Loucy (cell line): Measurements from ENCODE around the gene TACO1.

Source experiments
- CTCF ChIP-seq: fragments of 200-600 bp; sonication (generic); conservative IDR thresholded peaks from 2 replicates; pipeline ENCODE4 v1.5.1; 2014; ENCODE audit warnings: mild to moderate bottlenecking, antibody characterized with exemption, low read length
- EZH2phosphoT487 ChIP-seq: fragments of 200-600 bp; IDR thresholded peaks from 2 replicates; pipeline ENCODE4 v1.6.1; 2018; ENCODE audit warnings: antibody characterized with exemption, mild to moderate bottlenecking, moderate library complexity, borderline replicate concordance

- TF ChIP-seq CTCF (no peak; the same call in 1 of the 2 replicates), EZH2phosphoT487 (no peak)
These were observed 11.9 kb upstream of the TACO1 start for GRCh38 chr17:63588797-63589196.
